HepG2 (cell line): Measurements from ENCODE around the gene AHR. TPM values are rescaled to one million over a fixed set of nuclear protein-coding genes. Genes with fewer than 3 reads are reported as not detected.

Experiments
- ATAC-seq: fragments of 200-7000 bp; cut with Tn5 transposase; 3 replicates; pipeline ENCODE4 v1.9.1; 2020; ENCODE audit warnings: mild to moderate bottlenecking, moderate library complexity
- BruUV-seq: library from RNA; stranded (reverse); fragments of 400-500 nt; replicated peaks from 2 replicates; lab custom pipeline; 2021; lab: Mats Ljungman, UMichigan
- CTCF ChIA-PET: fragments of 300-600 bp; formaldehyde crosslinking; extraction: SDS; loops from one replicate; lab custom pipeline; 2021; ENCODE audit warnings: low total read pairs, inconsistent platforms, low intra/inter-chr PET ratio; lab: Yijun Ruan, JAX
- POLR2A ChIA-PET: fragments of 350-600 bp; sonication (Branson Sonifier 250); formaldehyde crosslinking; loops from one replicate; lab custom pipeline; 2020; ENCODE audit warnings: antibody characterized with exemption, inconsistent platforms; lab: Yijun Ruan, JAX
- DNase-seq: peaks from one replicate; pipeline ENCODE4 v3.0.0-alpha.2; 2015; ENCODE audit warnings: low spot score
- FAIRE-seq: peaks from 3 replicates; lab custom pipeline; 2011; peaks lifted over from hg19 to GRCh38; lab: Jason Lieb, UNC
- H2AFZ ChIP-seq: one replicate; pipeline ENCODE4 v1.6.1; 2011; ENCODE audit warnings: low read length, inconsistent platforms
- H3K27ac ChIP-seq: fragments of 300-600 bp; 3 replicates; pipeline ENCODE4 v1.8.0; 2011; ENCODE audit warnings: mixed run types, mild to moderate bottlenecking, mixed read lengths, low read length, inconsistent platforms; ENCODE audit not compliant: insufficient read depth; ENCODE audit errors: extremely low read length
- H3K27me3 ChIP-seq, 2 experiments: fragments of 200-600 bp in 1 of 2; 2 replicates in 1 of 2; 3 replicates in 1 of 2; pipeline versions ENCODE4 v1.6.0 to v1.8.0; 2011; ENCODE audit warnings: low read length in 2 of 2, mild to moderate bottlenecking in 2 of 2, moderate library complexity in 2 of 2, inconsistent platforms in 1 of 2; ENCODE audit not compliant: insufficient read depth in 2 of 2, control insufficient read depth in 1 of 2
- H3K36me3 ChIP-seq, 2 experiments: fragments of 200-600 bp in 1 of 2; replicated peaks in 1 of 2; 2 replicates in 1 of 2; 3 replicates in 1 of 2; pipeline versions ENCODE4 v1.5.1 to v1.8.0; 2011; ENCODE audit warnings: low read length in 2 of 2, inconsistent platforms in 1 of 2; ENCODE audit not compliant: insufficient read depth in 2 of 2, control insufficient read depth in 1 of 2
- H3K4me1 ChIP-seq: 2 replicates; pipeline ENCODE4 v1.5.1; 2012; ENCODE audit warnings: low read length, inconsistent platforms; ENCODE audit not compliant: insufficient read depth
- H3K4me2 ChIP-seq: 2 replicates; pipeline ENCODE4 v1.6.0; 2011; ENCODE audit warnings: low read depth, low read length, inconsistent platforms
- H3K4me3 ChIP-seq, 3 experiments: fragments of 200-600 bp in 1 of 3; sonication (generic), shearing (Covaris generic) in 1 of 3; replicated peaks in 1 of 3; 2 replicates each; pipeline ENCODE4 v1.5.1; 2011 to 2016; ENCODE audit warnings: low read length in 3 of 3, inconsistent platforms in 2 of 3, low read depth in 2 of 3, mild to moderate bottlenecking in 2 of 3, control low read depth in 1 of 3, mixed read lengths in 1 of 3; ENCODE audit not compliant: insufficient read depth in 1 of 3
- H3K79me2 ChIP-seq: one replicate; pipeline ENCODE4 v1.6.1; 2011; ENCODE audit warnings: low read length, inconsistent platforms; ENCODE audit not compliant: insufficient read depth
- H3K9ac ChIP-seq: 2 replicates; pipeline ENCODE4 v1.6.0; 2011; ENCODE audit warnings: mild to moderate bottlenecking, low read depth, low read length, inconsistent platforms; ENCODE audit not compliant: insufficient read depth
- H3K9me3 ChIP-seq: 2 replicates; pipeline ENCODE4 v1.5.1; 2012; ENCODE audit warnings: mild to moderate bottlenecking, low read length
- H4K20me1 ChIP-seq: 2 replicates; pipeline ENCODE4 v1.6.0; 2011; ENCODE audit warnings: inconsistent platforms, mild to moderate bottlenecking, low read length, moderate library complexity; ENCODE audit not compliant: insufficient read depth
- FOXP1 ChIP-seq, 2 experiments: fragments of 450-650 bp in 1 of 2; IDR thresholded peaks; 2 replicates each; pipeline ENCODE4 v1.6.1; 2017 to 2018; ENCODE audit warnings: antibody characterized with exemption in 1 of 2
- FOXP4 ChIP-seq: sonication (generic); formaldehyde crosslinking; IDR thresholded peaks from 2 replicates; pipeline ENCODE4 v1.4.0; 2020; ENCODE audit warnings: missing genetic modification reagents
- MAFF ChIP-seq: IDR thresholded peaks from 2 replicates; pipeline ENCODE4 v1.6.1; 2011; ENCODE audit warnings: low read depth, low read length, improper control_type of control experiment
- MAFK ChIP-seq, 2 experiments: IDR thresholded peaks in 1 of 2; conservative IDR thresholded peaks in 1 of 2; 2 replicates each; pipeline ENCODE4 v1.6.1; 2011; ENCODE audit warnings: improper control_type of control experiment in 2 of 2, low read length in 2 of 2
- SAP130 ChIP-seq: IDR thresholded peaks from 2 replicates; pipeline ENCODE4 v1.6.1; 2016; ENCODE audit warnings: low read depth
- SPEN ChIP-seq: sonication (generic); formaldehyde crosslinking; IDR thresholded peaks from 2 replicates; pipeline ENCODE4 v1.5.1; 2020; ENCODE audit warnings: low read depth, mild to moderate bottlenecking, missing genetic modification reagents
- ZFAT ChIP-seq: sonication (generic); formaldehyde crosslinking; conservative IDR thresholded peaks from 2 replicates; pipeline ENCODE4 v1.8.1; 2023; ENCODE audit warnings: missing genetic modification reagents, inconsistent platforms
- ZNF280D ChIP-seq: sonication (generic); formaldehyde crosslinking; IDR thresholded peaks from 2 replicates; pipeline ENCODE4 v1.5.1; 2020; ENCODE audit warnings: mild to moderate bottlenecking, missing genetic modification reagents
- ZNF543 ChIP-seq: sonication (generic); formaldehyde crosslinking; IDR thresholded peaks from 2 replicates; pipeline ENCODE4 v1.4.0; 2020; ENCODE audit warnings: mild to moderate bottlenecking, missing genetic modification reagents
- ZNF672 ChIP-seq: sonication (generic); formaldehyde crosslinking; IDR thresholded peaks from 2 replicates; pipeline ENCODE4 v1.8.1; 2022; ENCODE audit warnings: missing genetic modification reagents
- WGBS: methylation state at CpG from one replicate; pipeline ENCODE4 v1.1.6; 2017; ENCODE audit warnings: low lambda C conversion rate; 5-methylcytosine and 5-hydroxymethylcytosine counted together
- in situ Hi-C: cut with HindIII; loops from 2 replicates; pipeline ENCODE4 v1.10.0; 2017; ENCODE audit warnings: low pct_unique_long_range_greater_than_20kb; ENCODE audit not compliant: extremely low pct_ligation_motif_present
- intact Hi-C: fragments of 100-400 bp; cut with micrococcal nuclease; formaldehyde crosslinking; loops from one replicate; pipeline ENCODE4 v1.10.0; 2022; ENCODE audit not compliant: unreplicated experiment
- polyA plus RNA-seq, 8 experiments: library from polyadenylated mRNA; depleted of rRNA in 3 of 8; stranded (reverse) in 7 of 8; unstranded in 1 of 8; fragments of >200 nt; fragmentation: Illumina TruSeq in 4 of 8; extraction: Trizol in 4 of 8; gene quantifications; 2 replicates each; pipeline versions ENCODE4 v1.2.1 to v1.2.3, GENCODE V29; 2011 to 2016; ENCODE audit warnings: low read depth in 4 of 8, missing spikeins in 1 of 8, mixed read lengths in 1 of 8; ENCODE audit not compliant: insufficient read depth in 1 of 8
- total RNA-seq, 5 experiments: library from RNA; depleted of rRNA; stranded (reverse); fragments of >200 nt; fragmentation: Illumina TruSeq; extraction: Trizol; gene quantifications; 2 replicates each; pipeline ENCODE4 v1.2.3, GENCODE V29; 2016; ENCODE audit warnings: low read depth in 1 of 5

Gene AHR
- total and polyA plus RNA-seq, 2 of the 13 experiments (the other 11 are each of a cell fraction or from before 2014, with no cell fraction given), result 9.0 to 31.3 TPM

- peaks cover 93% of the 10 kb centered on the region for H3K79me2 ChIP-seq
- TF ChIP-seq ZNF280D (0 out of 2 replicates have a peak, but pooled peaks have one; percentile 14), SPEN (CRISPR knock-in tag) (no peak)
Observed at GRCh38 chr7:17307558-17307957, 9.1 kb downstream of the AHR start.

GRCh38 chr7:17307969-17308648 is 9.7 kb downstream of the AHR start:
- Histone ChIP-seq H3K4me2 (peak overlapping the region; percentile 22), H3K27me3 (no peaks in the 10 kb centered on the region), H4K20me1 (peaks cover 63% of the 10 kb centered on the region), H3K27ac (no peak overlapping the region), H3K36me3 (peaks cover 4 to 18% of the 10 kb centered on the region in 2 experiments), H2AFZ (no peak overlapping the region), H3K9me3 (no peaks in the 10 kb centered on the region), H3K4me1 (peaks cover 58% of the 10 kb centered on the region), H3K9ac (no peak overlapping the region), H3K4me3 (no peak overlapping the region), H3K79me2 (peaks cover 92% of the 10 kb centered on the region)
- ATAC-seq (peak; percentile 27; the same call in 1 of the 3 replicates), FAIRE-seq (no peak), DNase-seq (no peak)
- 84% methylated on average over 2 of the region's 2 CpGs for WGBS
- BruUV-seq, result no TSS peak
- ChIA-PET CTCF (no interaction called here), POLR2A (interaction anchor here (2.6 kb wide), 1 partner anchor 10 kb away, joined by 15 read pairs; the partner anchor contains the start of gene AHR)
- in situ Hi-C loops, result no loop called here
- intact Hi-C loops, result loop anchor here (10.0 kb wide), 1 partner anchor 227 kb away; no protein-coding TSS in a partner anchor
- TF ChIP-seq FOXP1 (IDR thresholded peaks at IDR 0.05), result no peak
- peak; percentile 83 for TF ChIP-seq FOXP1 (CRISPR knock-in tag; IDR thresholded peaks at IDR 0.05)
- no peak for TF ChIP-seq ZNF672 (CRISPR knock-in tag)
- TF ChIP-seq SAP130 (CRISPR knock-in tag), result 0 out of 2 replicates have a peak, but pooled peaks have one; percentile 13
- peak; percentile 54 to 75; a peak in 3 of 4 replicates for TF ChIP-seq MAFK (conservative IDR thresholded peaks at IDR 0.05 in 1 of 2, IDR thresholded peaks at IDR 0.05 in 1 of 2; ENCODE audit: low read length in 2 of 2)
- peak; percentile 60 for TF ChIP-seq MAFF
- 0 out of 2 replicates have a peak, but pooled peaks have one; percentile 35 for TF ChIP-seq FOXP4 (CRISPR knock-in tag)
- no peak for TF ChIP-seq ZFAT (CRISPR knock-in tag)
- TF ChIP-seq ZNF543, result no peak

More at GRCh38 chr7:17307558-17307957, 9.1 kb downstream of the AHR start:
- H3K27me3 ChIP-seq, result no peaks in the 10 kb centered on the region
- 80% methylated on average over 5 of the region's 5 CpGs for WGBS
- H3K4me3 ChIP-seq, result no peak overlapping the region
- H3K4me2 ChIP-seq, result peak overlapping the region; percentile 21; the same call in 1 of the 2 replicates
- BruUV-seq, result no TSS peak
- ChIA-PET POLR2A (interaction anchor here (2.6 kb wide), 1 partner anchor 9 kb away, joined by 15 read pairs; the partner anchor contains the start of gene AHR), CTCF (no interaction called here)
- no peak overlapping the region for H3K9ac ChIP-seq
- peaks cover 4 to 12% of the 10 kb centered on the region in 2 experiments; a peak in 3 of 5 replicates for H3K36me3 ChIP-seq
- H3K9me3 ChIP-seq, result no peaks in the 10 kb centered on the region
- ATAC-seq (peak; percentile 35), DNase-seq (no peak), FAIRE-seq (no peak)
- no peak overlapping the region for H2AFZ ChIP-seq
- peaks cover 63% of the 10 kb centered on the region for H3K4me1 ChIP-seq
- H3K27ac ChIP-seq, result no peak overlapping the region
- in situ Hi-C loops (no loop called here), intact Hi-C loops (loop anchor here (10.0 kb wide), 1 partner anchor 227 kb away; no protein-coding TSS in a partner anchor)
- H4K20me1 ChIP-seq, result peaks cover 68% of the 10 kb centered on the region
